M059J (cell line): ENCODE results near the gene CD86. TPM values are rescaled to one million over a fixed set of nuclear protein-coding genes. Genes with fewer than 3 reads are reported as not detected.

Source experiments
- DNase-seq: peaks from one replicate; pipeline ENCODE4 v3.0.0-alpha.2; 2012; ENCODE audit warnings: low read depth
- total RNA-seq: library from RNA; depleted of rRNA; stranded (reverse); fragments of >200 nt; shearing (Covaris generic); gene quantifications from 2 replicates; pipeline ENCODE4 v1.2.3, GENCODE V29; 2014

CD86 gene
- total RNA-seq, 1 experiment from 2014 or later, result not detected

GRCh38 chr3:122060040-122060698, 5.0 kb downstream of the CD86 start:
- peak; percentile 10 for DNase-seq

DNA sequence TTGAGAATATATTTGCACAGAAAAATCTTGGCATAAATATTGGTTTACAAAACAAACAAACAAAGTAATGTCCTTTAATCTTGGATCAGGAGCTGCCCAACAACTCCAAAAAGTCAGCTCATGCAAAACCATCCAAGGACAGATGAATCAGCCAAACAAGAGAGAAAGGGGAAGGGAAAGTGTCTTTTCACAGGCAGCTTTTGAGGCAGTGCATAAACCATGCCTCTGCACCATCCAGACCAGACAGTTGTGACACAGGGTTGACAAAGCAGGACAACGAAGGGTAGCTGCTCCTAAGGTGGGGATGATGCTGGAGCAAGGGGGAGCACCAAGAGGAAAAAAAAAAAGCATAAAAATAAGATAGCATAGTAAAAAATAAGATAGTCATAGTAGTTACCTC, 8.7 kb downstream of the CD86 start:
- DNase-seq, result no peak

- DNase-seq, result no peak
These were observed 9.2 kb downstream of the CD86 start for GRCh38 chr3:122064326-122064725.

DNA sequence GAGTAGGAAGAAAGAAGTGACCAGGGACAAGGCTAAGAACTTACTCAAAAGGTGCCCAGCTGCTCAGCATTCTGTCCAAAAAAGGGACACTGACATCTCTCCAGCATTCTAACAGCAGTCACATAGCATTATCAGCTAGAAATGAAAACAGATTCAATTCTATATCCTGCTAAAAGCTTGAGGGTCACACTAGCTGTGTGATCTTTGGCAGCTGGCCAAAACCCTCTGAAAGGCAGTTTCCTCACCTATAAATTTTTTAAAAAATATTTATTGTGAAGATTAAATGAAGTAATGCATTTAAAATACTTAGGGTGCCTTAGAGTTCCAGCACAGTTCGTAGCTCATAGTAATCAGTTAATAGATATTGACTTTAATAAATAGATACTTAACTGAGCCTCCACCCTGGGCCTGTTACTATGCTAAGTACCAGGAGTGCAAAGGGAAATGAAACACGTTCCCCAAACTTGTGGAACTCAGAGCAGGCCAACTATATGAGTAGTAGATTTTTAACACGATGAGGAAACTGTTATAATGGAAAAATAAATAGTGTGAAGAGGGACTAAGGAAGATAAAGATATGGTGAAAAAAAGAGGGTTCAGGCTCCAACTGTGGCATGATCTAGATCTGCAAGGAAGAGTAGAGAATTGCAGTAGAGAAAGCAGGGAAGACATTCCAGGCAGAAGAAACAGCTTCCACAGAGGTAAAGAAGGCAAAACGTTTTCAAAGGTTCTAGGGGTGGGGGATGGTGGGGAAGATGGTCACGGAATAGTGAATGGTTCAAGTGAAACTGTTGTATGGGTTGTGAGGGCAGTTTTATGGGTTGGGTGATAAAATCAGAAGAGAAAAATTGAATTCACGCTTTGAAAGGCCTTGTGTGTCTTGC, 11.4 kb downstream of the CD86 start:
- no peak for DNase-seq

- DNase-seq, result no peak
These were observed 12.0 kb downstream of the CD86 start for GRCh38 chr3:122067214-122067550.

- DNase-seq, result no peak
These were observed 12.6 kb downstream of the CD86 start for GRCh38 chr3:122067588-122068240.

- DNase-seq, result no peak
These were observed 19.6 kb downstream of the CD86 start for GRCh38 chr3:122074621-122075265.

DNA sequence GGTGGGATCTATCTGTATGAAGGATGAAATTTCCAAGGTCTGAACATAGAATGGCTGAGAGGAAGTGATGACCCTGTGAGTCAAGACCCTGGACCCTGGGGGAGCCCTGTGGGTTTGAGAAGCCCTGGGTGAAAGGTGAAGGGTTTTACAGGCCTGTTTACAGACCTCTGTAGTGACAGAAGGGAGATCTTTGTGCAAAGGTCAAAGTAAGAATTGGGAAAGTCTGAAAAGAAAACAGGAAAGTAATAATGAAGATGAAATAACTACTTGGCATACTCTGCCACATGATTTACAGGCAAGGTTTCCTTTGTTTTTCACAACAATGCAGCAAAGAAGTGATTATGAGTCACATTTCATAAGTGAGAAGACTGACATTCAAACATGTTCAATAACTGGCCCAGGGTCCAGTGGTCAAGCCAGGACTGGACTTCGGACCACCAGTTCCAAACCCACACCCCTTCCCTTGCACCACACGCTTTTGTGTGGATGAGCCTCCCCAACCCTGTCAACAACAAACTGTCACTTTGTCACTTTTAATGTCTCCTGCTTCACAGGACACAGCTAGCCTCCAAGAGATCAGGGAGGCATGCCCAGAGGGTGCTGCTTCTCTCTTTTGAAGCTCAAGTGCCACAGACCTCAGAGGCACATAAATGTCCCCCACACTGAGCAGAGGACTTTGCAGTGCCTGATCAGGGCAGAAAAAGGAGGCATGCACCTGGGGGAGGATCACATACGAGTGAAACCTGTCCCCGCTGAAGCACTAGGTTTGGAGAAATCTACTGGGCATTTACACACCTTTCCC, 21.5 kb downstream of the CD86 start:
- no peak for DNase-seq

GRCh38 chr3:122077293-122078234, 22.4 kb downstream of the CD86 start:
- no peak for DNase-seq

- DNase-seq, result no peak
These were observed 23.2 kb downstream of the CD86 start for GRCh38 chr3:122078235-122078935.

GRCh38 chr3:122079524-122080206, 24.5 kb downstream of the CD86 start:
- DNase-seq, result no peak

DNA sequence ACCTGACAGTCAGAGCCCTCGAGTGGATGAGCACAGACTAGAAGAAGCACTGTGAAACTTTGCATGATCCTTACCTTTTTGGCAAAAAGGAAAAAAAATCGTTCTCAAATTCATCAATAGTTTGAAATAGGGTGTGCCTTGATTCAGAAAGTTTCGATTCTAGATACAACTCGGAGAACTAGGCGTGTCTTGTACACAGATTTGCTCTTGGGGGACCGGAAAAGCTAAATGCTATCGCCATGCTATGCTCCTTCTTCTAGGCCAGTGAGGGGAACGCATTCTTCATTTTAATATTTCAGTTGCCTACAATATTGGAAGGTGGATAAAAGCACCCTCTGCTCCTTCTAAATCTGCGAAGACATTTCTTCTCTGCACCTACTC, 25.0 kb downstream of the CD86 start:
- DNase-seq, result no peak

GRCh38 chr3:122081543-122082247, 26.5 kb downstream of the CD86 start:
- DNase-seq, result no peak

GRCh38 chr3:122082357-122082756, 27.2 kb downstream of the CD86 start:
- no peak for DNase-seq

DNA sequence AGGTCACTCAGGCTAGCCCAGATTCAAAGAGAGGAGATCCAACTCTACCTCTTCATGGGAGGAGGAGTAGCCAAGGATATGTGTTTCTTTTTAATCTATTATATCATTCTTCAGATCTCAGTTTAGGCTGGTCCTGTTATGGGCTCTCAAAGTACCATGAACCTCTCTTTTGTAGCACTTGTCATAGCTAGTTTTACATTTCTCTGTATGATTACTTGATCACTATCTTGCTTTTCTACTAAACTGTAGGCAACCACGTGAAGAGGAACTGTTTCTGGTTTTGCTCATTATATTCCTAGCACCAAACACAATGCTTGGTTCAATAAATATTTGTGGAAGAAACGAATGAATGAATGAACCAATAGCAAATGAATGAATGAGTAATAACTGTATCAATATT, 29.6 kb downstream of the CD86 start:
- no peak for DNase-seq

DNA sequence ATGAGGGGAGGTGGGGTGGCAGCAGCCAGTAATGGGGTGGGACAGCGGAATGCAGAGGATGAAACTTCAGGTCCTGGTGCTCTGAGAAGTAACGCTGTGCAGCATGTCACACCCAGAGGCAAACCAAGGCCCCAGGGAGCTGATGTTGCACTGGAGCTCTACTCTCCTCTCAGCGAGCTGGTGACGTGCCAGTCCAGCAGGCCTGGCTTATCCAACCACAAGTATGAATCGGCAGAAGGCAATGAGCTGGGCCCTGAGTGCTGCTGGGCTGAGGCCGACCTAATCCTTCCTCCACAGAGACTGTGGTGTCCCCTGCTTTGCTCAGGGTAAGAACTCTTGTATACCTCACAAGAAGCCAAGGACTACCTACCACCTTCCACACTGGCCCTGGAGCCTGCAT, 30.5 kb downstream of the CD86 start:
- peak; percentile 63 for DNase-seq

- no peak for DNase-seq
These were observed 33.4 kb downstream of the CD86 start for GRCh38 chr3:122088531-122088930.

- DNase-seq, result no peak
These were observed 36.6 kb downstream of the CD86 start for GRCh38 chr3:122091602-122092295.
